HG03103 (cell line): ENCODE results near the gene SETMAR.
"Not testable (repeated sequence)": the region's sequence is repeated elsewhere in the genome, so short reads cannot be mapped to it uniquely, and the experiment has no call there.

Source experiments
- ATAC-seq: cut with Tn5 transposase; IDR thresholded peaks from one replicate; pipeline ENCODE4 v1.9.1; 2021; ENCODE audit warnings: low read depth; ENCODE audit not compliant: unreplicated experiment

The SETMAR gene

DNA sequence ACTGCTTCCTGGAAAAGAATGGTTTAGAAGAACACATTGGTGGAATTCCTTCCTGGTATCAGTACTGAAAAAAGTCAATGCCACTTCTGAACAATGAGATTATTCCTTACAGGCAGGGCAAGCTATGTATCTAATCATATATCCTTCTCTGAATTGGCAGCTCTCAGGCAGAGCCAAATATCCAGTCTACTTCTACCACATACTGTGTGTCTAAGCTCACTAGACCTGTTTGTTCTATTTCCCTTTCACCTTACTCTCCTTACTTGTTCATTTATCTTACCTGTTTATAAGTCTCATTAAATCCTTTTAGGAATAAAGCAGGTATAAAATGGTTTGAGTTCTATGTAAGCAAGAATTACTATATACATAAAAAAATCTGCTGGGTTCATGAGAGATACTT, 8.3 kb downstream of the SETMAR start:
- no peak for ATAC-seq

DNA sequence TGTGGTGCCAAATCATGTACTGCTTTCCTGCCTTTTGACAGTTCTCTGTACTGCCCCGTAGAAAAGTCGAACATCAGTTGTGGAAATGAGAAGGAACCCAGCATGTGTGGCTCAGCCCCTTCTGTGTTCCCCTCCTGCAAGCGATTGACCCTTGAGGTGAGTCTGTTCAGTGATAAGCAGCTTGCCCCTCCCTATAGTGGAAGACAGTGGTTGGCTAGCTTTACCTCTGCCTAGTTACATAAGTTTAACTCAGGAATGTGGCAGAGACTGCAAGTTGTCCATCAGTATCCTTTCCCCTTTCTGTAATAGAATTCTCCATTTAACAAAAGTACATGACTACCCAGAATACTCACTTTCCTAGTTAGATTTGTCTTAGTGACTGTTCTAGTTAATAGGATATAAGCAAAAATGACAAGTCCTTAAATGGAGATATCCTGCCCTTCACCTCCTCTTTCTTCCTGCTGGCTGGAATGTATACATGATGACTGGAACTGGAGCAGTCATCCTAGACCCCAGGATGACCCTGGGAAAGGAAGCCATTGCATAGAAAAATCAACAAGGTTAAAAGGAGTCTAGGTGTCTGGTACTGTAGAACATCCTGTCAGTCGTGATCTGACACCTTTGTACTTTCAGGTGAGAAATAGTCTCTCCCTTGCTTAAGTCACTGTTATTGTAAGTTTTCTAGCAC, 10.6 kb downstream of the SETMAR start:
- ATAC-seq: no peak

DNA sequence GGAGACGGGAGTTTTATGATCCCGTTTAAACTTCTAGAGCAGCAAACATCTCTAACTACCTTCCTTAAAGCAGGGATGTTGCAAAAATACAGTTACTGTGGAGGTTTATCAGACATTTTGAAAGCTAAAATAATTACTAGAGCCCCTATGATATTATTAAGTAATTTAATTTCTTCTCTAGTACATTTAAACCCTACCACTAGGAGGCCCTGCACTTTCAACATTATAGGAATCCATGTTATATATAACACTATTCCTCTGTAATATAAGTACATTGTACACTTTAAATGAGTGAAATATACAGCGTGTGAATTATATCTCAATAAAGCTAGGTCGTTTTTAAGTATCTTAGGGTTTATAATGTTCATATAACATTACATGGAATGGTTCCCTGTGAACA, 11.5 kb downstream of the SETMAR start:
- ATAC-seq: no peak

DNA sequence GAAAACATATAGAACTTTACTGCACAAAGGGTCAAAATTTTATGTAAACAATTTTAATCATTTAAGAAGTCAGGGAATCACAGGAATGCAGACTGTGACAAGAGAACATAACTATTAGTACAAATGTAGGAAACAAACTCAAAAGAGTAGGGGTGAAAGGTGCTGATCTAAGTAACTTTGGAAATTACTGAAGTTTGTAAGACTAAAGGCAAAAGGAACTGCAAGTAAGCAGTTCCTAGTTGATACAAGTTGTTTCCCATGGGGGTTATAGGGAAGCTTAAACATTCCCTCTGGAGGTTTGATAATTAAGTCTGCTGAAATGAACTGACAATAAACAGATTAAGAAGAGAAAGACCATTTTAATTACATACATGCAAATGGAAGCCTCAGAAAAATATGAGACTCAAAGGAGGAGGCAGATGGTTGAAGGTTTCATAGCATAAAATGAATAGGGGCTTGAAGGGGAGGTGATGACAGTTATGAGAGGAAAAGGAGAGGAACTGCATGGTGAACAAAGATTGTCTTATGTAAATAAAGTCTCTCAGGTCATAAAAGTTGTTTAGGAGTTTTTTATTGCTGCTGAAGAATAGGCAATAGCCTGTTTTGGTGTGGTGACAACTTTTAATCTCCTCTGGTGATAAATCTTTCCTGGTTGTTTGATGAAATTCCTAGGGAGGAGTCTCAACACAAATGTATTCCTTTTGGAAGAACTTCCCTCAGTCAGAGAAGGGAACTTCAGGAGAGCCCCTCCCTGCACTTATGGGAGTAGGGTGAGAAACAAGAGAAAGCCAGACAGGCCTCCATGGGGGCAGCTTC, 17.1 kb downstream of the SETMAR start:
- ATAC-seq: no peak

DNA sequence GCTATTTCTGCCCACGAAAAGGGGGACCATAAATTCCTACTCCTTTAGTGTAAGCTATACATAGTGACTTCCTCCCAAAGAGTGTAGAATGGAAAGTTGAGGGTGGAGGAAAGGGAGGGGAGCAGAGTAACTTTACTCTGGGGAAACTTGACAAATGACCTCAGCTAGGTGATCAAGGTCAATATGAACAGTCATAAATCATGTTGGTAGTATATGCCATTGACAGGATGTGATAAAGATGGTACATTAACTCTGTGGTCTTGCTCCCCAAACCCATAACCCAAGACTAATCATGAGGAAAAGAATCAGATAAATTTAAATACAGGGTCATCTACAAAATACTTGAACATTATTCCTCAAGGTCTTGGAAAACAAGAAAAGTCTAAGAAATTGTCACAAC, 18.6 kb downstream of the SETMAR start:
- no peak for ATAC-seq

DNA sequence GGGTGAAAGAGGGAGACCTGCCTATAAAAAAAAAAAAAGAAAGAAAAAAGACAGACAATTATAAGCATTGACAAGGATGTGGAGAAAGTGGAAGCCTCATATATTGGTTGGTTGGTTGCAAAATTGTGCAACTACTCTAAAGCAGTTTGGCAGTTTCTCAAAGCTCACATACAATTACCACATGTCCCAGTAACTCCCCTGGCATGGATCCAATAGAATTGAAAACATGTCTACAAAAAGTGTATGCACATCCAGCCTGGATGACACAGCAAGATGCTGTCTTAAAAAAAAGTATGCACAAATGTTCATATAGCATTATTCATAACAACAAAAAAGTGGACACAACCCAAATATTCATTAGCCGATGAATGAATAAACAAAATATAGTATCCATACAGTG, 19.5 kb downstream of the SETMAR start:
- no peak for ATAC-seq

DNA sequence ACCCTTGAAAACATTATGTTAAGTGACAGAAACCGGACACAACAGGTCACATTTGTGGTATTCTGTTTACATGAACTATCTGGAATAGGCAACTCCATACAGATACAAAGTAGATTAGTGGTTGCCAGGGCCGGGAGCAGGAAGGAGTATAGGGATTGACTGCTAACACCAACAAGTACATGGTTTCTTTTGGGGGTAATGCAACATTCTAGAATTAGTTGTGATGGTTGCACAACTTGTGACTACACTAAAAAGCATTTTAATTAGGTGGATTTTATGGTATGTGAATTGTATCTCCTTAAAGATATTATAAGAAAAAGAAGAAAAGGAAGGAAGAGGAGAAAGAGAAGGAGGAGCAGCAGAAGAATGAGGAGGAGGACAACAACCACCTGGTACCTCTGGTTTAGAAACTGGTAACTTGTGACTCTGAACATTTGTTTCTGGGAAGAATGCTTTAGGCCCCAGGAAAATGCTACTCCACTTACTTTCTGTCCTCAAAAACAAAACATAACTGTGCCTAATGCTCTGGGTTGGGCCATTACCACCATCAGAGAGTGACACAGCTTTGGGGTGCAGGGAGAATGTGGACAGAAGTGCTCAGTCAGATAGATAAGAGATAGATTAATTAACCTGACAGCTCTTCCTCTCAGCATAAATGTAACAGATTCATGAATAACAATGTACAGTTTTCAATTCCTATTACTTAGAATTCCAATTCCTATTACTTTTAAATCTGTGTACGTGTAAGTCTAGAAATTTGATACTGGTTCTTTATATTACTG, 20.3 kb downstream of the SETMAR start:
- no peak for ATAC-seq

DNA sequence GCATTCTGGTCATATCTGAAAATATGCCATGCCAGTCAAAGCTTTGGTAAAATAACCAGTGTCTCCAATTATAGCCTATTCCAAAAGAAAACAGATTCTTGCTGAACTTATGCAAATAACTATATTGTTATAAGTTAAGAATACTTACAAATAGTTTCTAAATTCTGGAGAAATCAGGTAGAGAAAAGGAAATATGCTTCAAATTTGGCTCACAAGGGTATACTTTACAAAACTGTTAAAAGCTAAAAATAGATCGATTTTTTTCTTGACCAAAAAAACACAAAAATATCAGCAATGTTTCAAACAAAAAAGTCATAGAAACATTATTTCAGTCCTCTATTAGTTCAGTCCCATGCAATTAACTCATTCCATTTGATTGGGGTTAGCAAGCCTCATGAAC, 23.7 kb downstream of the SETMAR start:
- ATAC-seq: no peak

DNA sequence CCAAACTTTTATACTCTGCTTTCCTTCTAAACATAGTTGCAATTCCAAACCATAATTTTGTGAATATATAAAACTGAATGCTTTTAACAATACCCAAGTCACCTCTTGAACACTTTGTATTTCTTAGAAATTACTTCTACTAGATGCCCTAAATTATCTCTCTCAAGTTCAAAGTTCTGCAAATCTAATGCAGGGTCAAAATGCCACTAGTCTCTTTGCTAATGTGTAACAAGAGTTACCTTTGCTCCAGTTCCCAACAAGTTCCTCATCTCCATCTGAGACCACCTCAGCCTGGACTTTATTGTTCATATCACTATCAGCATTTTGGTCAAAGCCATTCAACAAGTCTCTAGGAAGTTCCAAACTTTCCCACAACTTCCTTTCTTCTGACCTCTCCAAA, 26.6 kb downstream of the SETMAR start:
- ATAC-seq: not testable (repeated sequence)

DNA sequence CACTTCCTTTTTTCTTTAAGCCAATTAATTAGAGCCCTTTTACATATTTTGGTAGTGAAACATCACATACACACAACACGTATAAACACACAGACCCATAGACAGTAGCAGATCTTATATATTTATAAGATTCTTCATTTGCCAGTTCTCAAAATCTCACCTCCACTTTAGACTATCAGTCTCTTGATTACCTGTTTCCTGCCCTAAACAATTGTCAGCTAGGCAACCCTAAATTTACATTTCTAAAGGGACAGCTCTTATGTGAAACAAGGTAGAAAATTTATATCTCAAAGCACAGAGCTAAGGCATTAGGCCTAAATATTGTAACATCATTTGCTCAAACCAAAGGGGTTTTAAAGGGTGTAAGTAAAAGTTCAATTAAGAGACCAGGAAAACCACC, 28.9 kb downstream of the SETMAR start:
- ATAC-seq: no peak

DNA sequence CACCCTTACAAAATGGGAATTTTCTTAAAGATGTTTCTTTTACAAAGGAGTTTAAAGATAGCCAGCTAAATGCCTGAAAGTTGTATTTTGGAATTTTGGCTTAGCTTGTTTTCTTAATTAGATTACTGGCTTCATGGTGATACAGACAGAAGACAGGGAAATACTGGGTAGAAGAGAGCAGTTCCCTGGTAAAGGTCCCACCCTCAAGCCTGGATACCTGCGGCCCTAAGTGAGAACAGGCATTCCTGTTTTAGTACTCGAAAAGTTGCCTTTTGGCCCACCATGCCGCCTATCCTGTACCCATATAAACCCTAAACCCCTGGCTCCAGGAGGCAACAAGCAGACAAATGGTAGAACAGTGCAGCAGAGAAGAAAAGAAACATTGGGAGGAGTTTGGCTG, 29.4 kb downstream of the SETMAR start:
- no peak for ATAC-seq

DNA sequence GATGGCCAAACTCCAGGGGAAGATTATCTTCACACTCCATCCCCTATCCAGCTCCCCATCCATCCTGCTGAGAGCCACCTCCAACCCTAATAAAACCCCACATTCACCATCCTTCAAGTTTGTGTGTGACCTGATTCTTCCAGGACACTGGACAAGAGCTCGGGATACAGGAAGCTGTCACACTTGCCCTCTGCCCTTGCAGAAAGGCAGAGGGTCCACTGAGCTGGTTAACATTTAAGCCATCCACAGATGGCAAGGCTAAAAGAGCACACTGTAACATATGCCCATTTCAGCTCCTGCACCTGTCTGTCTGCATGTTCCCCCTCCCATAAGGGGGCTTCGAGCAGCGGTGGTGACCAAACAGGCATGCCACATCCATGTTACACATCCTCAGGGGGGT, 29.8 kb downstream of the SETMAR start:
- ATAC-seq: no peak

DNA sequence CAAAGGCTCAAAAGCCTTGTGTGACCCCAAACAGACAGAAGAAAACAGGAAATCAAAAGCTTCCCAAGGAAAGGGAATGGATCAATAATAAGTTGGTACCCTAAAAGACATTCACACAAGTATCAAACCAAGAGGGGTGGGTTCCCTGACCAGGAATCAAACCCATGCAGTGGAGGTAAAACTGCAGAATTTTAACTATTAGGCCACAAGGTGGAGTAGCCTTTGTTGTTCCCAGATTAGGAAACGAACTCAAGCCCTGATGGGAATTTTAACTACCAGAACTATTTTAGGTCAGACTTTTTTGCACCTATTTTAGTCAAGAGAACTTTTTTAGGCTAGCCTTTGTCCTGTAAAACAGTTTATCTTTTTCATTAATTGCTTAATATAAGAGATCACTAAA, 31.4 kb downstream of the SETMAR start:
- ATAC-seq: no peak

DNA sequence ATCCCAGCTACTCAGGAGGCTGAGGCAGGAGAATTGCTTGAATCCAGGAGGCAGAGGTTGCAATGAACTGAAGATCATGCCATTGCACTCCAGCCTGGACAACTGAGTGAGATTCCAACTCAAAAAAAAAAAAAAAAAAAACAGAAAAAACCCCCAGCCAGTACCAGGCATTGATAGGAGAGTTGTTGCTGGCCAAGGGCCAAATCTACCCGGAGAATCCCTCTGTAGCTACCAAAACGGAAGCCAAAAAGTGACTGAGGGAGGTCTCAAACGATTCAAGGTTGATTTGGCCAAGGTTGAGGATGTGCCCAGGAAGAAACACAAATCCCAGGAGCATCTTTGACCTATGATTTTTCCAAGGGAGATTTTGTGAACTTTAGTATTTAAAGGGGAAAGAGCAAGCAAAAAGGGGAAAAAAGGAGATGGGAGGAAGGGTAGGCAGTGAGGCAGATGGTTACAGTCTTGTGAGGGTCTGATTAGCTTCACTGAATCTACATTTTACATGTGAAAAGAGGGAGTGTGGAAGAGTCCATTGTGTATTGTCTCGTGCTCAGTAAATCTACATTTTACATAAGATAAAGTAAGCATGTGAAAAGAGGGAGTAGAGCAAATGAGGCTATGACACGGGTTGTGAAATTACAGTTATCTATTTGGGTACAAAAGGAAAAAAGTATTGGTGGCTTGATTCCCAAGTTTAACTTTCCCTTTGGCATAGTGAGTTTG, 32.8 kb downstream of the SETMAR start:
- ATAC-seq: no peak

DNA sequence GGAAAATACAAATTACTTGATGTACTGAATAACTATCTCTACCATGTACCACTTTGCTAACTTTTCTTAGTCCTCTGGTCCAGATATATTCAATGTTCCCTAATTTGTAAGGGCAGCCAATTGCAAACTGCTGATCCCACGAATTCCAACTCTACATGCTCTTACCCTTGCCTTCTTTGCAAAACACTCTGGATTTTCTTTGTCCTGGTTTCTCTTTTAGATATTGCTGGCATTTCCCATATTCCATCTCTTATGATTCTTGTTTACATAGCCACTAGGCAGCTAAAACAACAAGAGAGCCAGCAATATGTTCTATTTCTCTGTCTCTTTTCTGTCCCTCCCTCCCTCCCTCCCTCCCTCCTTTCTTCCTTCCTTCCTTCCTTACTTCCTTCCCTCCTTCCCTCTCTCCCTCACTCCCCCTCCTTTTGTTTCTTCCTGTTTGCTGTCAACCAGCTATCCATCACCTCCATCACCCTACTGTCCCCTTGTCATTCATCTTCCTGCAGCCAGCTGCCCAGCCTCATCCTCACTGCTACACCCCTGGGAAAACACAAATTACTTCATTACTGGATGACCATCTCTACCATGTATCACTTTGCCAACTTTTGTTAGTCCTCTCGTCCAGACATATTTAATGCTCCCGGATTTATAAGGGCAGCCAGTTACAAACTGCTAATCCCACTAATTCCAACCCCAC, 33.8 kb downstream of the SETMAR start:
- ATAC-seq: no peak

DNA sequence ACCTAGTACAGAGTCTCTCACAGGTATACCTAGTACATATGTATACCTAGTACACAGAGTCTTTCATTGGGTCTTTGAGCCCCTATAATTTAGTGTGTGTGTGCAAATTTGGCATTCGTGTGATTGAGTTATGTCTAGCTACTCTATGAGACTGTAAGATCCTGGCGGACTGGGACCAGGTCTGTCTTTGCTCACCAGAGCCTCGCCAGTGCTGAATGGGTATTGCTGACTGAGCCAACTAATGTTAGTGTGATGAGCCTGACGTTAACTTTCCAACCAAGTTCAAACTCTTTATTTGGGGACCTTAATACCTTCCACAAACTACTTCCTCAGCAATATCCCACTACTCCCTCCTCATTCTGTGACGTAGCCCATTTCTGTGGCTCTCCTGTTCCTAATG, 35.6 kb downstream of the SETMAR start:
- no peak for ATAC-seq

DNA sequence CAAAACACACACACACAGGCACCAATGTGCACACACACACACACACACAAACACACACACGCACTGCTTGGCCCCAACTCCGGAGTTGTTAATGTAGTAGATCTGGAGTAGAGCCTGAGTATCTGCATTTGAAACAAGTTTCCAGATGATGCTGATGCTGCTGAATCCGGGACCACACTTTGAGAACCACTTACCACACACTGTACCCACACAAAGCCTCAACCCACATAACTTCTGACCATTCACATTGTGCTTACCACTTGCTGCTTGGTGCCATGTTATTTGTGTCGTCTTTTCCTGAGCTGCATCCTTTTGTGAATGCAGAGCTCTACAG, 36.9 kb downstream of the SETMAR start:
- no peak for ATAC-seq

DNA sequence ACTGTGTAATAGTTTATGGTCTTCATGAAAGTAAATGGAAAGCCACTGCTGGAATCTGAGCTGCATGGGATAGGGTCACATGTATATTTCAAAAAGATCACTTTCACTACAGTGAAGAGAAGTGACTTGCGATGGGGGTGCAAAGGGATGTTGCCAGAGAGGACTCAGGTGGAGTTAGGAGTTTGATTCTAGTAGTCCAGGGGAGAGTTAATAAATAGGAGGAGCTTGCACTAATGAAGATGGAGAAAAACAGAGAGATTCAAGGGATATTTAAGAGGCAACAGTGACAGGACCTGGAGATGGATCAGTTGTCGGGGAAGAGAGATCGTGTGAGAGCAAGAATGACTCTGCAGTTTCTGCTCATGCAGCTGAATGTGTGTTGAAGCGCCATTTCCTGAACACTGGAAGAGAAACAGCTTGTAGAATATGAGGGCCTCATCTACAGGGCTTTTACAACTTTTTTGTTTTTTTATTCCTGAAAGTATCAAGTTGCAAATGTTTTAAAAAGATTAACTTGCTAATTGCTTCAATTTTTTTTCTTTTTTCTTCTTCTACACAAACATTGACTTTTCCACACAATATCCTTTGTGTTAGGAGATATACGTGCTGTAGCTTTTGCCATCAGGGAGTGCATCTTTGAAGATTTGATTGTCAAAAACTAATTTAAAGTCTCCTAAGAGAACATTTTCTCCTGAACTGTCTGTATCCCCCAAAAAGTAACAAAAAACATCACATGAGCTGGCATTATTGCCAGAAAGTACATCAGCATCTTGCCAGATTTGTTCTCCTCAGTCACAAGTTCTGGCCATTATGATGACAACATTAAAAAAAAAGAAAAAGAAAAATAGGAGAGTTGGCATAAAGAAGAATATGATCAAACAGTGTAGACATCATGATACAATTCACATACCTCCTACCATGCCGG, 37.5 kb downstream of the SETMAR start:
- no peak for ATAC-seq

DNA sequence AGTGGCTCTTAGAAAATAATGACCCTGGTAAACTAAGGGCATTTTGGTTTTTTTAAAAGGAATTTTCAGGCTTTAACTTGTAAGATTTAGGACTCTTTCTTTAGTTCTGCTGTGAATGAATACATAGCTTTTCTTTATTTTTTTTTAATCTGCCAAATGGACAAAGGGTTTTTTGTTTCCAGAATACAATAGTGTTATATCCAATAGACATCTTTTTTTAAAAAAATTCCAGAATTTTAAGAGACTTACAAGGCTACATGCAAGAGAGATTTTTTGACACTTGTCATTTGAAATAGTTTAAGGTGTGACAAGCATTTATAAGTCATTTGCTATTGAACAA, 38.1 kb downstream of the SETMAR start:
- ATAC-seq: no peak
